Astrocyte of the spinal cord (primary cell): Measurements from ENCODE around the gene FOXO3.

ENCODE experiments used
- DNase-seq: peaks from one replicate; pipeline ENCODE4 v3.0.0; 2011; ENCODE audit warnings: low read depth, low spot score
- H3K4me3 ChIP-seq: 2 replicates; pipeline ENCODE4 v1.5.1; 2011; ENCODE audit warnings: low read depth, mild to moderate bottlenecking, low read length, moderate library complexity
- in situ Hi-C: cut with HindIII; loops from 2 replicates; pipeline ENCODE4 v1.10.0; 2017; ENCODE audit warnings: low sequenced_read_pairs
- TF ChIP-seq, protein P1 (sequence below): IDR thresholded peaks from 2 replicates; pipeline ENCODE4 v1.5.1; 2012; ENCODE audit warnings: low read depth, mild to moderate bottlenecking, low read length, inconsistent platforms

Gene FOXO3

DNA sequence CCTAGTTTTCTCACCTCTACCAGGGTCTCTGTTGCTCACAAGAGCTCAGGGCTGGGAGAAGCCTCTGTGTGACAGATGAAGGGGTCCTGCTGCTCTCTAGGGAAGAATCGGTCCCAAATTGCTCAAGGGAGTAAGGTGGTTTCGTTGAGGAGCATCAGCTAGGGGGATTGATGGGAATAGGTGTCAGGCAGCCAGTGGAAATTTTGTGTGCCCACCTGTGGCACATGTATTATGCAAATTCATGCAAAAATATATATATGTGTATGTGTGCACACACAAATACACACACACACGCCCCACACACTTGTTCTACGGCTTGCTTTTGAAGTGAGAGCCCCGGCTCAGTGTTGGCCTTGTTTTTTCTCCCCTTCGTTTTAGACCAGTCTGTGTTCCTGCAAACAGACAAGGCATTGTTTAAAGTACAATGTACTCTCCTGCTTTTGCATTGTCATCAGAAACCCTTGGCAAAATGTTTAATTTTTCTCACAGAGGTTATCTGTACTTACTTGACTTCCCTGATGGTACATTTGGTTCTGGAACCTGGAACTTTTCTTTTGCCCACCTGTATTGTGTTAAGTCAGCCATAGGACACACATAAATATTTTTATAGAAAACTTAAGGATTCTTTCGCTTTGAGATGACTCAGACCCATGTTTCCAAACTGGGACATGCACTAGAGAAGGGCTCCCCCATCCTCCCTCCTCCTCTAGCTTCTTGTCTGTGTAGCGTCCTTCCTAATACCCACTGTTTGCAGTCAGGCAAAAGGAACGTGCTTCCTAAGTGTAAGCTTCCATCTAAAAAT lies 26.7 kb downstream of the FOXO3 start:
- in situ Hi-C loops = no loop called here
- TF ChIP-seq, protein P1, sequence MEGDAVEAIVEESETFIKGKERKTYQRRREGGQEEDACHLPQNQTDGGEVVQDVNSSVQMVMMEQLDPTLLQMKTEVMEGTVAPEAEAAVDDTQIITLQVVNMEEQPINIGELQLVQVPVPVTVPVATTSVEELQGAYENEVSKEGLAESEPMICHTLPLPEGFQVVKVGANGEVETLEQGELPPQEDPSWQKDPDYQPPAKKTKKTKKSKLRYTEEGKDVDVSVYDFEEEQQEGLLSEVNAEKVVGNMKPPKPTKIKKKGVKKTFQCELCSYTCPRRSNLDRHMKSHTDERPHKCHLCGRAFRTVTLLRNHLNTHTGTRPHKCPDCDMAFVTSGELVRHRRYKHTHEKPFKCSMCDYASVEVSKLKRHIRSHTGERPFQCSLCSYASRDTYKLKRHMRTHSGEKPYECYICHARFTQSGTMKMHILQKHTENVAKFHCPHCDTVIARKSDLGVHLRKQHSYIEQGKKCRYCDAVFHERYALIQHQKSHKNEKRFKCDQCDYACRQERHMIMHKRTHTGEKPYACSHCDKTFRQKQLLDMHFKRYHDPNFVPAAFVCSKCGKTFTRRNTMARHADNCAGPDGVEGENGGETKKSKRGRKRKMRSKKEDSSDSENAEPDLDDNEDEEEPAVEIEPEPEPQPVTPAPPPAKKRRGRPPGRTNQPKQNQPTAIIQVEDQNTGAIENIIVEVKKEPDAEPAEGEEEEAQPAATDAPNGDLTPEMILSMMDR = no peak
- DNase-seq = peak; percentile 80
- no peak overlapping the region for H3K4me3 ChIP-seq

DNA sequence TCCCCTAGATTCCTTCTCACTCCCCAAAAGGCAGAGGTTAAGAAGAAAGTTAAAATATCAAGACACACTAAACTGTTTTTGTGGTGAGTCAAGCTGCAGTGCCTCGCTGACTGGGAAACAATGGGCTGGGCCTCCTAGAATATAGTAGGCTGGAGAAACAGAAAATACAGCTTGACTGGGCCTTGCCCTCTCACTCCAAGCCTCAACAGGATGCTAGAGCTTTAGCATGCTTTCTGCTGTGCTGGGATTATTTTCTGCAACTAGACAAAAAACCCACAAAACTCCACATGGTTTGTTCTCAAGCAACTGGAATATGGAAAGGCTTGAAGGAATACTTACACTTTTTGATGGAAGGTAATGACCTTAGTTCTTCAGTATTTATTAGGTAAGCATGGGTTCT lies 27.9 kb downstream of the FOXO3 start:
- in situ Hi-C loops = no loop called here
- H3K4me3 ChIP-seq = no peak overlapping the region
- peak; percentile 77 for DNase-seq
- TF ChIP-seq, protein P1 = no peak

DNA sequence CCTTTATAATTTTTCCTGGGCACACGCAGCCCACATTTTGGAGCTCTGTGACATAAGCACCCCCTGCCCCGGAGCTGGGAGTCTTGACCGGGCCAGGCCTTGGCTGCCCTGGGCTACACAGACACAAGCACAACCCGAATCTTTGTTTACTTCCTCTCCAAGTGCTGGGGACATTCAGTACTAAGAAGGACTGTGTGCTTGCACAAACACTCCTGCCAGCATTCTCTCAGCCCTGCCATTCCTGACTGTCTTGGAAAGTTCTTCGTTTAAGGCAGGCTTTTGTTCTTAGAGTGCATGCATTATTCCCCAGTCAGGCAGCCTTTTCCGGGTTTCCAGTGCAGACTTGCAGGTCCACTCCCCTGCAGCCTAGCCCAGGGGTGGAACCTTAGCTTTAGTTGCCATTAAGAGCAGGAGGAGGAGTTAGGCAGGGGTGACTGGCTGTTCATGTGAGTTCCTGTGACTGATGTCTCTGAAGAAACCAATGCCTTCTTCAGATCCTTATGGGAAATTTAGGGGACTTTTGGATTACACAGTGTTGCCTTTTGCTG lies 28.6 kb downstream of the FOXO3 start:
- H3K4me3 ChIP-seq = no peak overlapping the region
- TF ChIP-seq, protein P1 = no peak
- in situ Hi-C loops = no loop called here
- DNase-seq = peak; percentile 69

GRCh38 chr6:108591040-108591816 lies 30.5 kb downstream of the FOXO3 start:
- TF ChIP-seq, protein P1 = no peak
- DNase-seq = no peak
- no peak overlapping the region for H3K4me3 ChIP-seq
- in situ Hi-C loops = no loop called here

- in situ Hi-C loops = no loop called here
- TF ChIP-seq, protein P1 = no peak
- DNase-seq = peak; percentile 87
- no peak overlapping the region for H3K4me3 ChIP-seq
Measured at GRCh38 chr6:108592371-108593337, 31.9 kb downstream of the FOXO3 start.

DNA sequence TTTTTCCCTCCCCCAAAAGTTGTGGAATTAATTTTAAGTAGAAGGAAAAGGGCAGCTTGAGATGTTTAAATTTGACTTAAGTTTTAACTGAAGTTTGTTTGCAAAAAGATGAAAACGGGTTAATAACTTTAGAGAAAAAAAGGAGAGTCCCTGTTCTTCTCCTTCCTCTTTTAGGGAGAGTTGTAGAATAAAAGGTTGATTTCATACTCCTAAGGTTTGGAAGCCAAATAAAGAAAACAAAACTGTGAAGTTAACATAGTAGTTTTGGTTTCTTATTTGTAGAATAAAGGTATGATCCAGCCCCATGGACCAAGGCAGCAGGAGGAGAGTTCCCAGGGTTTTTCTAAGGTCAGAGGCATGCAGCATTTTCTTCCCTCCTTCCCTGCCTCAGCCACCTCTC lies 33.4 kb downstream of the FOXO3 start:
- in situ Hi-C loops = no loop called here
- H3K4me3 ChIP-seq = no peak overlapping the region
- no peak for DNase-seq
- TF ChIP-seq, protein P1 = no peak
